Neutrophil (primary cell): Measurements from ENCODE around the gene CEACAM21.

Experiments
- H3K27ac ChIP-seq: fragments of 200-600 bp; sonication (generic); 2 replicates; pipeline ENCODE4 v1.5.1; 2016; ENCODE audit warnings: mild to moderate bottlenecking, moderate library complexity
- H3K27me3 ChIP-seq: fragments of 200-600 bp; sonication (generic); 2 replicates; pipeline ENCODE4 v1.6.0; 2016; ENCODE audit warnings: mild to moderate bottlenecking
- H3K36me3 ChIP-seq: fragments of 200-600 bp; sonication (generic); 2 replicates; pipeline ENCODE4 v1.5.1; 2017
- H3K4me1 ChIP-seq, 2 experiments: fragments of 200-600 bp in 1 of 2; sonication (generic) in 1 of 2; 1 replicate in 1 of 2; 2 replicates in 1 of 2; pipeline versions ENCODE4 v1.5.1 to v1.6.1; 2013 to 2016; ENCODE audit warnings: low read depth in 1 of 2, low read length in 1 of 2, mild to moderate bottlenecking in 1 of 2, moderate library complexity in 1 of 2; ENCODE audit not compliant: control insufficient read depth in 1 of 2, insufficient read depth in 1 of 2
- H3K4me3 ChIP-seq, 2 experiments: fragments of 200-600 bp in 1 of 2; sonication (generic) in 1 of 2; 1 replicate in 1 of 2; 2 replicates in 1 of 2; pipeline ENCODE4 v1.5.1; 2013 to 2016; ENCODE audit warnings: low read depth in 1 of 2, low read length in 1 of 2, mild to moderate bottlenecking in 1 of 2, moderate library complexity in 1 of 2
- H3K9me3 ChIP-seq: fragments of 200-600 bp; sonication (generic); 2 replicates; pipeline ENCODE4 v1.5.1; 2016
- CTCF ChIP-seq: fragments of 200-600 bp; sonication (generic); IDR thresholded peaks from 2 replicates; pipeline ENCODE4 v1.5.1; 2016; ENCODE audit warnings: antibody characterized with exemption

CEACAM21 gene

GRCh38 chr19:41575998-41576397 is at the start of gene CEACAM21:
TSS of gene CEACAM21 (plus strand) at chr19:41576166. CDS start at chr19:41576275, 109 bp downstream.
- H3K9me3 ChIP-seq = no peaks in the 10 kb centered on the region
- H3K27ac ChIP-seq = peak within 1 kb of the TSS; percentile 97
- TF ChIP-seq CTCF = peak; percentile 43
- no peaks in the 10 kb centered on the region for H3K27me3 ChIP-seq
- peak within 1 kb of the TSS; percentile 70 to 73 for H3K4me3 ChIP-seq
- peaks cover 19% of the 10 kb centered on the region for H3K36me3 ChIP-seq
- H3K4me1 ChIP-seq = peaks cover 57 to 66% of the 10 kb centered on the region in 2 experiments

DNA sequence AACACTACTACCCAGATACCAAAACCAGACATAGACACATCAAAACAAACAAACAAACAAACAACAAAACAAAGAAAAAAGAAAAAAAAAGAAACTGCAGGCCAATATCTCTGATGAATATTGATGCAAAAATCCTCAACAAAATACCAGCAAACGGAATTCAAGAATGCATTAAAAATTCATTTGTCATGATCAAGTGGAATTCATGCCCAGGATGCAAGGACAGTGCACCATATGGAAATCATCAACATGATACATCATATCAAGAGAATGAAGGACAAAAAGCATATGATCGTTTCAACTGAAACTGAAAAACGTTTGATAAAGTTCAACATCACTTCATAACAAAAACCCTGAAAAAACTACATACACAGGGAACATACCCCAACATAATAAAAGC is 48.9 kb upstream of the CEACAM21 start:
- peaks cover 47 to 63% of the 10 kb centered on the region in 2 experiments for H3K4me1 ChIP-seq
- no peak overlapping the region for H3K4me3 ChIP-seq
- no peak for TF ChIP-seq CTCF
- no peak overlapping the region for H3K27ac ChIP-seq
- peaks cover 35% of the 10 kb centered on the region for H3K27me3 ChIP-seq
- H3K9me3 ChIP-seq = no peaks in the 10 kb centered on the region
- H3K36me3 ChIP-seq = no peaks in the 10 kb centered on the region

GRCh38 chr19:41528106-41528505 is 47.9 kb upstream of the CEACAM21 start:
- Histone ChIP-seq H3K4me3 (no peak overlapping the region), H3K27ac (peak overlapping the region; percentile 32), H3K27me3 (peaks cover 25% of the 10 kb centered on the region), H3K36me3 (no peaks in the 10 kb centered on the region), H3K9me3 (no peaks in the 10 kb centered on the region), H3K4me1 (peaks cover 47 to 69% of the 10 kb centered on the region in 2 experiments)
- no peak for TF ChIP-seq CTCF

DNA sequence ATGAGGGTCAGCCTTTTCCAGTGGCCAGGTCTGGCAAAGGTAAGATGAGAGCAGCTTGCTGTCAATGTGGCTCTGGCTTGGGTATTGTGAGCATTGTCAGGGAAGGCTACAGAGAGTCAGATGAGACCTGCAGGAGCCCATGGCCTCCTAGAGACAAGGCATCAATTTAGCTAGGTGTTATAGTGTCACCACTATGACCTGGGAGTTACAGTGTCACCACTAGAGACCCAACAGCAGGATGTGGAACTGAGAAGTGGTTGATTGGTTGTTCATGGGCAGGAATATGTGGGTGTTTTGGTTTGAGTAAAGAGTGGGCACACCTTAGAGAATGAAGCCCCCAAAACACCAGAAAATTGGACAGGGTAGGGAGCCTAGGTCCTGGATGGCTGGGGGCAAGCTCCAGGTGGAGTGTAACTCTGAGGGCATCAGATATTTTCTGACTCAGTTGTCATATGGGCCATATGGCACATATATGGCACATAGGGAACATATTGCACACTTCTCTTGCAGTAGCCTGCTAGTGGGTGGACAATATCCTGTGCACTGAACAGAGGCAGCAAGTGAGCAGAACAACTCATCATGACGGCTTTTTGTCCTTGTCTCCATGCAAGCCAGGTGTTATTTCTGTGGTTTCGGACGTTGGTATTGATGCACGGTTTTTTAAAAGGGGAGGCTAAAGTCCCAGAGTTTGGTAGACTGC is 46.3 kb upstream of the CEACAM21 start:
- Histone ChIP-seq H3K36me3 (no peaks in the 10 kb centered on the region), H3K9me3 (no peaks in the 10 kb centered on the region), H3K4me1 (peaks cover 47 to 69% of the 10 kb centered on the region in 2 experiments), H3K27ac (peak overlapping the region; percentile 90), H3K27me3 (peaks cover 9% of the 10 kb centered on the region), H3K4me3 (peak overlapping the region in 1 of 2 experiments; percentile 45)
- no peak for TF ChIP-seq CTCF

- no peaks in the 10 kb centered on the region for H3K9me3 ChIP-seq
- H3K27ac ChIP-seq = peak overlapping the region; percentile 90
- H3K36me3 ChIP-seq = no peaks in the 10 kb centered on the region
- peaks cover 47 to 69% of the 10 kb centered on the region in 2 experiments for H3K4me1 ChIP-seq
- no peak for TF ChIP-seq CTCF
- H3K4me3 ChIP-seq = peak overlapping the region; percentile 17 to 45
- peaks cover 4% of the 10 kb centered on the region for H3K27me3 ChIP-seq
Measured at GRCh38 chr19:41530184-41530534, 45.8 kb upstream of the CEACAM21 start.
